ENCODE measurements around the gene TEN1. TPM values are rescaled to one million over a fixed set of nuclear protein-coding genes. Genes with fewer than 3 reads are reported as not detected.
"Not testable (repeated sequence)": the region's sequence is repeated elsewhere in the genome, so short reads cannot be mapped to it uniquely, and the experiment has no call there.

TEN1 gene
- total RNA-seq, 1 experiment from 2014 or later = 31.4 TPM

GRCh38 chr17:76019833-76020467 is 40.9 kb downstream of the TEN1 start:
- no peak for DNase-seq (ENCODE audit: low spot score)
- in situ Hi-C loops (cut with HindIII; ENCODE audit: low sequenced_read_pairs) = no loop called here

DNA sequence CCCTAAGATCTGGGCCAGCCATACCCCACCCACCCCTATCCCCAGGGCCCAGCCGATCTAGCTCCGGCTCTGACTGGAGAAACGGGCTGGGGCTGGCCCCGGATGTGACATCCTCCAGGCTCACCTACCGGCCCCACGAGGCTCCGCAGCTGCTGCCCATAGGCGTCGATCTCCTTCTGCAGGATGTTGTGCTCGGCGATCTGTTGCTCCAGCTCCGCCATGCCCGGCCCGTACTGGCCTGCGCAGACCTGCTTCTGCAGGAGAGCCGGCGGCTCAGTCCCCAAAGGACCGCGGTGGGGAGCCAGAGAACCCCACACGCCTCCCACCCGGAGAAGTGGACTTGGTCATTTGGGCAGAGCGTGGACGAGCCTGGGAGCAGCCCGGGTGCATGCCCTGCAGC is 43.2 kb downstream of the TEN1 start:
- DNase-seq (ENCODE audit: low spot score) = no peak
- in situ Hi-C loops (cut with HindIII; ENCODE audit: low sequenced_read_pairs) = no loop called here

DNA sequence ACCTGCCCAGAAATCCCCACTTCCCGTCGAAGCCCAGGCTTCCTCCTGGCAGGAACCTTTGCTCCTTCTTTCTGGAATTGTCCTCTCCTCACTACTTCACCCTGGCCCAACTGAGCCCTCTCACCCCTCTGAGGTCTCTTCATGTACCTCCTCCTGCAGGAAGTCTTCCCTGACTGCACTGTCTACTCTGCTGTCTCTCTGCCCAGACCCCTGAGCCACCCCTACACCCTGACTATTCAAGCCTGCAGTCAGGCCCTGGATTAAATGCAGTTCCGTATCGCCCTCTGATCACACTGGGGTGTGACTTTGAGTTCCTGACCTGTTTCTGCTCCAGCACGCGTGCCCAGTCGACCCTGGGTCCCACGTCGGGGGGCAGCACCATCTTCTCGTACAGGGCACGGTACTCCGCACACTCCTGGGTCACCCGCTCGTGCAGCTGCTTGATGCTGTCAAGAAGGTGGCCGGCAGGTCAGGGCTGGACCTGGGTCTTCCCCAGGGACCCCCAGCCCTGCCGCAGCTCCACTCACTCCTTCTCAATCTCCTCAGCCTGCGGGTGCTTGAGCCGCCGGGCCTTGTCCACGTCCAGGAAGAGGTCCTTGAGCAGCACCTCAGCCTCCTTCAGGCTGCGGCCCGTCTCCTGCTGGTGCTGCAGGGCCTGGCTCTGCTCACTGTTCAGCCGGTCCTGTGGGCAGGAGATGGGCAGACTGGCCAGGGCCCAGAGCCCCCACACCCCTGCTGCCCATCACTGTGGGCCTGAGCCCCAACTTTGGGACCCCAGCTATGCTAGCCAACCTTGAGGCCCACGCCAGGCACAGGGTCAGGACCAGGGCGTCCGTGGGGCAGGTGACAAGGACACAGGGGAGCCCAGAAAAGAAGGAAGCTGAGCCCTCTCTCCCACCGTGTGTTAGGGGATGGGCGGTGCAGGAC is 44.2 kb downstream of the TEN1 start:
- DNase-seq (ENCODE audit: low spot score) = no peak
- in situ Hi-C loops (cut with HindIII; ENCODE audit: low sequenced_read_pairs) = no loop called here

GRCh38 chr17:76023900-76024237 is 44.8 kb downstream of the TEN1 start:
- DNase-seq (ENCODE audit: low spot score) = no peak
- in situ Hi-C loops (cut with HindIII; ENCODE audit: low sequenced_read_pairs) = no loop called here

- no peak for DNase-seq (ENCODE audit: low spot score)
- in situ Hi-C loops (cut with HindIII; ENCODE audit: low sequenced_read_pairs) = no loop called here
These were observed 45.3 kb downstream of the TEN1 start for GRCh38 chr17:76024353-76024752.

GRCh38 chr17:76025294-76025693 is 46.3 kb downstream of the TEN1 start:
- no peak for DNase-seq (ENCODE audit: low spot score)
- in situ Hi-C loops (cut with HindIII; ENCODE audit: low sequenced_read_pairs) = loop anchor here (25.0 kb wide), 1 partner anchor 113 kb away; the partner anchor contains the start of gene MRPL38

DNA sequence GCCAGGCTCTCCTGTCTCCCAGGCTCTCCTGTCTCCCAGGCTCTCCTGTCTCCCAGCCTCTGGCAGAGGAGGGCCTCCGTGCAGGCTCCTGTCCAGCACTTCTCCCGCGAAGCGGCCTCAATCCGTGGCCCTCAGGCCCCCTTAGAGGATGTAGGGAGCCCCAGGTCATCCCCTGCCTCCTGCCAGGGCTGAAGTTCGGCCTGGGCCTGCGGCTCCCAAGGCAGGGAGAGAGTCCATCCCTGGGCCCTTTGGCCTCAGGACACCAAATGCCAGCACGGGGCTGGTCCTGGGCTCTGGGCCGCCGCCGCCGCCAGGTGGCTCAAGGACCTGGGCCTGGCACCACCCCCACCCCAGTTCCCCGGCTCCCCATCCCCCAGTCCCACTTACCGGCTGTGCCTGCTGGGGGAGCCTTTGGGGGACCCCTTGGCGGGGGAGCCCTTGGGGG is 47.7 kb downstream of the TEN1 start:
- no peak for DNase-seq (ENCODE audit: low spot score)
- in situ Hi-C loops (cut with HindIII; ENCODE audit: low sequenced_read_pairs) = loop anchor here (25.0 kb wide), 1 partner anchor 114 kb away; the partner anchor contains the start of gene MRPL38

- in situ Hi-C loops (cut with HindIII; ENCODE audit: low sequenced_read_pairs) = loop anchor here (25.0 kb wide), 1 partner anchor 115 kb away; the partner anchor contains the start of gene MRPL38
These were observed 48.3 kb downstream of the TEN1 start, which contains the start of gene EVPL for GRCh38 chr17:76027159-76027839. Gene EVPL, minus strand, starts transcription at chr17:76027306. Its CDS starts 108 bp downstream, at chr17:76027198.

DNA sequence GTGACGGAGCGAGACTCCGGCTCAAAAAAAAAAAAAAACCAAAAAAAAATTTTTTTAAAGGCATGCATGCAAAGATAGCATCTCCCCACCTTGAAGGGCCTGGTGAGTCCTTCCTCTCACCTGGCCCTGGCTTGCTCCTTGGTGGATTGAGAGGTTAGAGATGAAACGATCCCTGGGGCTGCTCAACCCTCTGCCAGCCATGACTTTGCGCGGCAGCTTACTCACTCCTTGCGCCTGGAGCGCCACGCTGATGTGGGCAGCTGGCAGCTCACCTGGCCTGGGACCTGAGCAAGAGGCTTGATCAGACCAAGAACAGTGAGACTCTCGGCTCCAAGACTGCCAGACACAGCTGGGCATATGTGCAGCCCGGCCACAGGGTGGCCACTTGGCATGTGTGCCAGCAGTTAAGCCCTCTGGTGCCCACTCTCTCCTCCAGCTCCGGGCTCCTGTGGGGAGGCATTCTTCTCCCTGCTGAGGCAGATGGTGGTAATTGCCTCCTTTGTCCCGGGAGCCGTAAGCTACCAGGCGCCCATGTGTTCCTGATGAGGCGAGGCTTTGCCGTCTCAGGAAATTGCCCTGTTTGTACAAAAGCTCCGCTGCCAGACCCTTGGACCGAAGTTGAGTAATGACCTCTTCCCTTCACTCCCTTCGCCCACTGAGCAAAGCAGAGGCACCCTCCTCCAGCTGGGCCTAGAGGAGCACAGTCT is 53.2 kb downstream of the TEN1 start:
- in situ Hi-C loops (cut with HindIII; ENCODE audit: low sequenced_read_pairs) = loop anchor here (25.0 kb wide), 1 partner anchor 120 kb away; the partner anchor contains the start of gene MRPL38
- DNase-seq (ENCODE audit: low spot score) = no peak

More at GRCh38 chr17:76027159-76027839, 48.3 kb downstream of the TEN1 start, which contains the start of gene EVPL:
- DNase-seq (ENCODE audit: low spot score) = no peak

DNA sequence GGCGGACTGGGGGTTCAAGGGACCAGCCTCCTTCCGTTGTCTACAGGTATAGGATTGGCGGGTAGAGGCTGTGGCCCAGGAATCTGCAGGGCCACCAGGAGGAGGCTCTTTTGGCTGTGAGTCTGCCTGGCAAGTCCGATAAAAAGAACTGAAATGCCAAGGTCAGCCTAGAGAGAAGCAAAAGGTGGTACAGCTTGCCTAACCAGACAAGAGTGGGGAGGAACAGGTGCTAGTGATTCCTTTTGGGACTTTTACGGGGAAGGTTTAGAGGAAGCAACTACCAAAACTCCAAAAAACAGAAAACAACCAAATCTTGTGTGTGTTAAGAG is 53.7 kb downstream of the TEN1 start:
- DNase-seq (ENCODE audit: low spot score) = no peak
- in situ Hi-C loops (cut with HindIII; ENCODE audit: low sequenced_read_pairs) = loop anchor here (25.0 kb wide), 1 partner anchor 120 kb away; the partner anchor contains the start of gene MRPL38

DNA sequence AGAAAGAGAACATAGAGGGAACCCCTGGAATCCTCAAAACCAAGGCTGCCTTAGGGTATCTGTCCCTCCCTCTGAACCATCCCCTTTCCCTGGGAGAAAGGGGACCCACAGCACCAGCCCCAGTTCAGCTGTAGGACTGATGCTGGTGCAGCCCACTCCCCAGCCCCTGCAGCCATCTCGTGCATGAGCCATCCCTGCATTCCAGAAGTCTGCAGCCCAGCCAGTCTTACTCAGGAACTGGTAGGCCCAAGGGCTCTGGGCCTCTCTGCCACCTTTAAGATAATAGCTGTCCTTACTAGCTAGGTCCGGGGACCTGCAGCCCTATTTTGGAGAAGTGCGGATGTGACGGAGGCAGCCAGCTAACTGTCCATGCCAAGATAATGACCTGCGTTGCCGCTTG is 54.1 kb downstream of the TEN1 start:
- in situ Hi-C loops (cut with HindIII; ENCODE audit: low sequenced_read_pairs) = loop anchor here (25.0 kb wide), 1 partner anchor 121 kb away; the partner anchor contains the start of gene MRPL38

GRCh38 chr17:76034428-76035350 is 55.6 kb downstream of the TEN1 start:
- in situ Hi-C loops (cut with HindIII; ENCODE audit: low sequenced_read_pairs) = loop anchor here (25.0 kb wide), 1 partner anchor 122 kb away; the partner anchor contains the start of gene MRPL38
- no peak for DNase-seq (ENCODE audit: low spot score)

More for the DNA sequence above, 54.1 kb downstream of the TEN1 start:
- no peak for DNase-seq (ENCODE audit: low spot score)

GRCh38 chr17:76036497-76037261 is 57.6 kb downstream of the TEN1 start:
- in situ Hi-C loops (cut with HindIII; ENCODE audit: low sequenced_read_pairs) = loop anchor here (25.0 kb wide), 1 partner anchor 124 kb away; the partner anchor contains the start of gene MRPL38
- DNase-seq (ENCODE audit: low spot score) = no peak

- in situ Hi-C loops (cut with HindIII; ENCODE audit: low sequenced_read_pairs) = loop anchor here (25.0 kb wide), 1 partner anchor 126 kb away; the partner anchor contains the start of gene MRPL38
- DNase-seq (ENCODE audit: low spot score) = no peak
These were observed 59.0 kb downstream of the TEN1 start for GRCh38 chr17:76038050-76038449.

DNA sequence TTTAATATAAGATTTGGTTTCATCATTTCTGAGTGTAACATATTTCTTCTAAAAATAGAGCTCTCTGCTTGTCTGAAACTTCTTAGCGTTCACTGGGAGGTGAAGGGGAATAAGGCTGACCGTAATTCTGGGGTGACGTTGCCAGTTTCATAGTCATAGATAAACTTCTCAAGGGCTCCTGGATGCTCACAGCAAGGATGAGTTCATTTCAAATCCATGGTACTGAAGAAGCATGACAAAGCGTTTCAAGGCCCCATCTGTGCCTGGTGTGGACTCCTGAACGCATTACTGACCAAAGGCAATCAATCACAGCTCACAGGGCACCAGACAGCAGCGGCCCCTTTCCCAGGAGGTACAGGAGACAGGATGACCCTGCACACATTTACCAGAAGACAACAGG is 60.1 kb downstream of the TEN1 start:
- DNase-seq (ENCODE audit: low spot score) = no peak
- in situ Hi-C loops (cut with HindIII; ENCODE audit: low sequenced_read_pairs) = loop anchor here (25.0 kb wide), 1 partner anchor 127 kb away; the partner anchor contains the start of gene MRPL38

DNA sequence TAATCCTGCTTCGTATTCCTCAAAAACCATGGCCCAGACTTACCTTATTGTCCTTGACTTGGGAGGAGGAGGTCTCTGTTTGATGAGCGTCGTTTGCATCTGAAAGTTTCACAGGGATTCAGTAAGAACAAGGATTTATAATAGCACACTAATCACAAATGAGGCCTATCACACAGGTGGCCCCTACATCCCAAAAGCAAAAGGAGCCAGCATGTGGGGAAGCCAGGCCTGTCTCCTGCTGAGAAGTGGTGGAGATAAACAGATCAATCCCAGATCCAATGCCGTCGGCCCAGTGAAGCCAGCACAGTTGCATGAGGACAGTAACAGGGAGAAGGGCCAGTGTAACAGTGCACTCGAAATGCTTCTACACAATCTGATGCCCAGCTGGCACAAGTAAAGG is 61.3 kb downstream of the TEN1 start:
- in situ Hi-C loops (cut with HindIII; ENCODE audit: low sequenced_read_pairs) = loop anchor here (25.0 kb wide), 1 partner anchor 128 kb away; the partner anchor contains the start of gene MRPL38
- no peak for DNase-seq (ENCODE audit: low spot score)

DNA sequence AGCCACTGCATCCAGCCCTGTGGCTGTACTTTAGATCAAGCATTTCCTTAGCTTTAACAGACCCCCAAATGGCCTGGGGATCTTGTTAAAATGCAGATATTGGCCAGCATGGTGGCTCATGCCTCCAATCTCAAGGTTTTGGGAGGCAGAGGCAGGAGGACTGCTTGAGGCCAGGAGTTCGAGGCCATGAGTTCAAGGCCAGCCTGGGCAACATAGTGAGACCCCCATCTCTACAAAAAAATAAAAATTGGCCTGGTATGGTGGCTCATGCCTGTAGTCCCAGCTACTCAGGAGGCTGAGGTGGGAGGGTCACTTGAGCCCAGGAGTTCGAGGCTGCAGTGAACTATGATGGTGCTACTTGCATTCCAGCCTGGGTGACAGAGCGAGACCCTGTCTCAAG is 63.8 kb downstream of the TEN1 start:
- DNase-seq (ENCODE audit: low spot score) = not testable (repeated sequence)
- in situ Hi-C loops (cut with HindIII; ENCODE audit: low sequenced_read_pairs) = loop anchor here (25.0 kb wide), 1 partner anchor 131 kb away; the partner anchor contains the start of gene MRPL38

Data from G401 (cell line).